ENCODE results near the gene REV1. TPM values are rescaled to one million over a fixed set of nuclear protein-coding genes. Genes with fewer than 3 reads are reported as not detected.

REV1 gene
- total RNA-seq, 1 experiment from 2014 or later: 38.7 TPM

DNA sequence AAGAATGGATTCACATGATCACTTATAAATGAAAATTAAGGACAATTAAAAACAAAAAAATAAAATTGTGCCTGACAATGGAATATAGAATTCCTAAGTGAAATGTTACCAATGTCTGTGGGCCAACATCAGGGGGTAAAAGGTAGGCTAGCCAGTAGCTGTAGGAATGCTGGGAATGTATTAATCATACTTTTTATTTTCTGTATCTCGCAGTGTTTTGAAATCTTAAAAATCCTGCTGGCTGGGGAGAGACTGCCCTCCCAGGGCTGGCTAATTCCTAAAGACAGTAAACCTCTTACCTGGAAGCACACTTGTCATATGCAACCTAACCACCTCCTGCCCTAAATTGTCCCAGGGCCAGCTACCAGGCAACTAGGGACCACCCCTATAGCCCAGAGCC lies 69.8 kb downstream of the REV1 start:
- TF ChIP-seq JAZF1 (CRISPR knock-in tag; IDR thresholded peaks at IDR 0.05) (no peak), FOXJ3 (CRISPR knock-in tag; IDR thresholded peaks at IDR 0.05; ENCODE audit: borderline replicate concordance) (no peak), ZNF512 (CRISPR knock-in tag; IDR thresholded peaks at IDR 0.05; ENCODE audit: borderline replicate concordance) (no peak), SOX15 (CRISPR knock-in tag; IDR thresholded peaks at IDR 0.05) (no peak), GABPB1 (CRISPR knock-in tag; IDR thresholded peaks at IDR 0.05) (no peak), CBFB (CRISPR knock-in tag; IDR thresholded peaks at IDR 0.05; ENCODE audit: low read depth) (no peak), TEAD4 (CRISPR knock-in tag; IDR thresholded peaks at IDR 0.05) (no peak), EMX1 (CRISPR knock-in tag; IDR thresholded peaks at IDR 0.05) (no peak), NR3C1 (CRISPR knock-in tag; conservative IDR thresholded peaks at IDR 0.05; ENCODE audit: low read depth) (no peak), TCF7 (CRISPR knock-in tag; IDR thresholded peaks at IDR 0.05; ENCODE audit: low read depth) (no peak), ZNF671 (CRISPR knock-in tag; IDR thresholded peaks at IDR 0.05) (no peak), ZNF396 (CRISPR knock-in tag; IDR thresholded peaks at IDR 0.05; ENCODE audit: borderline replicate concordance) (no peak), ZNF219 (CRISPR knock-in tag; IDR thresholded peaks at IDR 0.05; ENCODE audit: borderline replicate concordance) (no peak), NFATC4 (CRISPR knock-in tag; IDR thresholded peaks at IDR 0.05) (no peak)
- TF ChIP-seq, protein P1, sequence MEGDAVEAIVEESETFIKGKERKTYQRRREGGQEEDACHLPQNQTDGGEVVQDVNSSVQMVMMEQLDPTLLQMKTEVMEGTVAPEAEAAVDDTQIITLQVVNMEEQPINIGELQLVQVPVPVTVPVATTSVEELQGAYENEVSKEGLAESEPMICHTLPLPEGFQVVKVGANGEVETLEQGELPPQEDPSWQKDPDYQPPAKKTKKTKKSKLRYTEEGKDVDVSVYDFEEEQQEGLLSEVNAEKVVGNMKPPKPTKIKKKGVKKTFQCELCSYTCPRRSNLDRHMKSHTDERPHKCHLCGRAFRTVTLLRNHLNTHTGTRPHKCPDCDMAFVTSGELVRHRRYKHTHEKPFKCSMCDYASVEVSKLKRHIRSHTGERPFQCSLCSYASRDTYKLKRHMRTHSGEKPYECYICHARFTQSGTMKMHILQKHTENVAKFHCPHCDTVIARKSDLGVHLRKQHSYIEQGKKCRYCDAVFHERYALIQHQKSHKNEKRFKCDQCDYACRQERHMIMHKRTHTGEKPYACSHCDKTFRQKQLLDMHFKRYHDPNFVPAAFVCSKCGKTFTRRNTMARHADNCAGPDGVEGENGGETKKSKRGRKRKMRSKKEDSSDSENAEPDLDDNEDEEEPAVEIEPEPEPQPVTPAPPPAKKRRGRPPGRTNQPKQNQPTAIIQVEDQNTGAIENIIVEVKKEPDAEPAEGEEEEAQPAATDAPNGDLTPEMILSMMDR (IDR thresholded peaks at IDR 0.05): no peak
- TF ChIP-seq, protein P2, sequence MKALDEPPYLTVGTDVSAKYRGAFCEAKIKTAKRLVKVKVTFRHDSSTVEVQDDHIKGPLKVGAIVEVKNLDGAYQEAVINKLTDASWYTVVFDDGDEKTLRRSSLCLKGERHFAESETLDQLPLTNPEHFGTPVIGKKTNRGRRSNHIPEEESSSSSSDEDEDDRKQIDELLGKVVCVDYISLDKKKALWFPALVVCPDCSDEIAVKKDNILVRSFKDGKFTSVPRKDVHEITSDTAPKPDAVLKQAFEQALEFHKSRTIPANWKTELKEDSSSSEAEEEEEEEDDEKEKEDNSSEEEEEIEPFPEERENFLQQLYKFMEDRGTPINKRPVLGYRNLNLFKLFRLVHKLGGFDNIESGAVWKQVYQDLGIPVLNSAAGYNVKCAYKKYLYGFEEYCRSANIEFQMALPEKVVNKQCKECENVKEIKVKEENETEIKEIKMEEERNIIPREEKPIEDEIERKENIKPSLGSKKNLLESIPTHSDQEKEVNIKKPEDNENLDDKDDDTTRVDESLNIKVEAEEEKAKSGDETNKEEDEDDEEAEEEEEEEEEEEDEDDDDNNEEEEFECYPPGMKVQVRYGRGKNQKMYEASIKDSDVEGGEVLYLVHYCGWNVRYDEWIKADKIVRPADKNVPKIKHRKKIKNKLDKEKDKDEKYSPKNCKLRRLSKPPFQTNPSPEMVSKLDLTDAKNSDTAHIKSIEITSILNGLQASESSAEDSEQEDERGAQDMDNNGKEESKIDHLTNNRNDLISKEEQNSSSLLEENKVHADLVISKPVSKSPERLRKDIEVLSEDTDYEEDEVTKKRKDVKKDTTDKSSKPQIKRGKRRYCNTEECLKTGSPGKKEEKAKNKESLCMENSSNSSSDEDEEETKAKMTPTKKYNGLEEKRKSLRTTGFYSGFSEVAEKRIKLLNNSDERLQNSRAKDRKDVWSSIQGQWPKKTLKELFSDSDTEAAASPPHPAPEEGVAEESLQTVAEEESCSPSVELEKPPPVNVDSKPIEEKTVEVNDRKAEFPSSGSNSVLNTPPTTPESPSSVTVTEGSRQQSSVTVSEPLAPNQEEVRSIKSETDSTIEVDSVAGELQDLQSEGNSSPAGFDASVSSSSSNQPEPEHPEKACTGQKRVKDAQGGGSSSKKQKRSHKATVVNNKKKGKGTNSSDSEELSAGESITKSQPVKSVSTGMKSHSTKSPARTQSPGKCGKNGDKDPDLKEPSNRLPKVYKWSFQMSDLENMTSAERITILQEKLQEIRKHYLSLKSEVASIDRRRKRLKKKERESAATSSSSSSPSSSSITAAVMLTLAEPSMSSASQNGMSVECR (CRISPR knock-in tag; IDR thresholded peaks at IDR 0.05; ENCODE audit: borderline replicate concordance): no peak
- H3K36me3 Mint-ChIP-seq: peaks cover 74% of the 10 kb centered on the region
- DNase-seq (ENCODE audit: low spot score) (no peak), ATAC-seq (no peak)
- H3K9me3 Mint-ChIP-seq: no peaks in the 10 kb centered on the region
- no peaks in the 10 kb centered on the region for H3K4me1 Mint-ChIP-seq
- H3K27me3 Mint-ChIP-seq (ENCODE audit: low read depth): no peaks in the 10 kb centered on the region
- H3K27ac Mint-ChIP-seq: no peak overlapping the region
- CTCF ChIA-PET: no interaction called here
- POLR2A ChIA-PET: no interaction called here
- no peak overlapping the region for H3K4me3 Mint-ChIP-seq

- POLR2A ChIA-PET: no interaction called here
- Mint-ChIP-seq H3K4me3 (no peak overlapping the region), H3K27ac (no peak overlapping the region), H3K36me3 (peaks cover 83% of the 10 kb centered on the region), H3K9me3 (no peaks in the 10 kb centered on the region), H3K27me3 (ENCODE audit: low read depth) (no peaks in the 10 kb centered on the region), H3K4me1 (no peaks in the 10 kb centered on the region)
- no peak for TF ChIP-seq AFF4 (CRISPR knock-in tag; IDR thresholded peaks at IDR 0.05; ENCODE audit: borderline replicate concordance)
- TF ChIP-seq, protein P3, sequence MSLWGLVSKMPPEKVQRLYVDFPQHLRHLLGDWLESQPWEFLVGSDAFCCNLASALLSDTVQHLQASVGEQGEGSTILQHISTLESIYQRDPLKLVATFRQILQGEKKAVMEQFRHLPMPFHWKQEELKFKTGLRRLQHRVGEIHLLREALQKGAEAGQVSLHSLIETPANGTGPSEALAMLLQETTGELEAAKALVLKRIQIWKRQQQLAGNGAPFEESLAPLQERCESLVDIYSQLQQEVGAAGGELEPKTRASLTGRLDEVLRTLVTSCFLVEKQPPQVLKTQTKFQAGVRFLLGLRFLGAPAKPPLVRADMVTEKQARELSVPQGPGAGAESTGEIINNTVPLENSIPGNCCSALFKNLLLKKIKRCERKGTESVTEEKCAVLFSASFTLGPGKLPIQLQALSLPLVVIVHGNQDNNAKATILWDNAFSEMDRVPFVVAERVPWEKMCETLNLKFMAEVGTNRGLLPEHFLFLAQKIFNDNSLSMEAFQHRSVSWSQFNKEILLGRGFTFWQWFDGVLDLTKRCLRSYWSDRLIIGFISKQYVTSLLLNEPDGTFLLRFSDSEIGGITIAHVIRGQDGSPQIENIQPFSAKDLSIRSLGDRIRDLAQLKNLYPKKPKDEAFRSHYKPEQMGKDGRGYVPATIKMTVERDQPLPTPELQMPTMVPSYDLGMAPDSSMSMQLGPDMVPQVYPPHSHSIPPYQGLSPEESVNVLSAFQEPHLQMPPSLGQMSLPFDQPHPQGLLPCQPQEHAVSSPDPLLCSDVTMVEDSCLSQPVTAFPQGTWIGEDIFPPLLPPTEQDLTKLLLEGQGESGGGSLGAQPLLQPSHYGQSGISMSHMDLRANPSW (CRISPR knock-in tag; conservative IDR thresholded peaks at IDR 0.05; ENCODE audit: low read depth): no peak
- TF ChIP-seq MYBL2 (CRISPR knock-in tag; IDR thresholded peaks at IDR 0.05): no peak
- DNase-seq (ENCODE audit: low spot score): no peak
- no peak for ATAC-seq
- CTCF ChIA-PET: no interaction called here
These were observed 72.4 kb downstream of the REV1 start for GRCh38 chr2:99417396-99417795.

Measured in WTC11 (cell line).